HG02642 (cell line): ENCODE data around the gene ZNF22.

ENCODE experiments used
- ATAC-seq: cut with Tn5 transposase; IDR thresholded peaks from one replicate; pipeline ENCODE4 v1.9.1; 2021; ENCODE audit warnings: mild to moderate bottlenecking; ENCODE audit not compliant: unreplicated experiment, poor library complexity

The ZNF22 gene

GRCh38 chr10:44963772-44964633 lies 36.7 kb upstream of the ZNF22 start:
- ATAC-seq = peak; percentile 11

DNA sequence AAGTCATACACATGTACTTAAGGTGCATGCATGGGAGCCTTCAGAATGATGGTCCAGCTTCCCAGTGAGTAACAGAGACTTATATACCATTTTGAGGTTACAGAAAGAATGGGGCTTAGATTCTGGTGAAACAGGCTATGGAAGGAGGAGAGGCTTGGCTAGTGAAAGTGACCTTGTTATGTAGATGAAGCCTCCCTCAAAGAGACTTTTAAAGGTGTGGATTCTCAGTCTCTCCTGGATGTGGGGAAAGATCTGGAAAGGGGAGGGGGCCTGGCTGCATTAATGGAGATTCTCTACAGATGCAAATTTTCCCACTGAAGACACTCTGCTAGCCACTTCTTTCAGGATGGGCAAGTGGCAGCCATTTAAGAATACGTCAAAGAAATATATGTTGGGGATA lies 35.6 kb upstream of the ZNF22 start:
- no peak for ATAC-seq

- peak; percentile 44 for ATAC-seq
These were observed 35.0 kb upstream of the ZNF22 start for GRCh38 chr10:44965651-44966097.

DNA sequence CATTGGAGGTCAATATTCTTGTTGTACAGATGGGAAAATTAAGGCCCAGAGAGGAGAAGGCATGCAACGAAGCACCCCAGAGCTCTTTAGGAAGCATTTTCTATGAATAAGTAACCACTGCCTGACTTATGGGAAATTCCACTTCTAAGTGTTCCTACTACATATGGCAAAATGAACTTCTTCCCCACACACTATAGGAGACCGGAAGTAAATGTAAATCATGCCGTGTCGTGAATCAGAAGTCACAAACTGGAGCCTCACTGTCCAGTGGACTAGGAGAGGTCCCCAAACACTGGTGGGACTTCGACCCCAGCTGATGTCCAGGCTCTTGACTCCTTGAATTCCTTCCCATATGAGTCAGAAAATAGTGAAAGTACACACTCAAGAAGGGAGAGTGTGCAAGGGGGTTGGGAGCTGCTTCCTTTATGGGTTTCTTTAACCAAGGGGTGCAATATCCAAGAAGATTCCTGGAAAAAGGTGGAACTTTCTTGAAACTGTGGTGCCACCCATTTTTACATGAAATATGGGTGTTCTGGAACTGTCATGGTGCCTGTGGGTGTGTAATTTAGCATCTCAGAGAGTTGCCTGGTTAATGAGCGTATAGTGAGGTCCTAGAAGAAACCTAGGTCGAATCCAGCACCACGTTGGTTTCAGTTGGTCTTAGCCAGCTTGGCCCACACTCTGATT lies 34.5 kb upstream of the ZNF22 start:
- ATAC-seq = peak; percentile 30

- ATAC-seq = no peak
These were observed 33.8 kb upstream of the ZNF22 start for GRCh38 chr10:44966816-44967509.

DNA sequence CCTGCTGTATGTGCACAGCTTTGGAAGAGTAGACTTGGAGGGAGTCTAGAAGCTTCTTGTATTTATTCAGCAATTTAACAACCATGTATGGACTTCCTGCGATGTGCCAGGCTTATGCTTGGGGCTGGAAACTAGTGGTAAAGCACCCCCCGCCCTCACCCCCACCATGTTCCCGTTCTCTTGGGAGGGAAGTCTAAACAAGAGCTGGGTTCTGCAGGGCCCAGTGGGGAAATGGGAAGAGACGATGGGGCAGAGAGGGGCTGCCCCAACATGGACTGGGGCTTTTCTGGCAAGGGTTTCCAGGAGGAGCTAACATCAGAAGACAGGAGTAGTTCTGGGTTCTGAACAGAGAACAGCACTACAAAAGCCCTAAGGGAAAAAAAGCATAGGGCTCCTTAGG lies 33.1 kb upstream of the ZNF22 start:
- ATAC-seq = no peak

DNA sequence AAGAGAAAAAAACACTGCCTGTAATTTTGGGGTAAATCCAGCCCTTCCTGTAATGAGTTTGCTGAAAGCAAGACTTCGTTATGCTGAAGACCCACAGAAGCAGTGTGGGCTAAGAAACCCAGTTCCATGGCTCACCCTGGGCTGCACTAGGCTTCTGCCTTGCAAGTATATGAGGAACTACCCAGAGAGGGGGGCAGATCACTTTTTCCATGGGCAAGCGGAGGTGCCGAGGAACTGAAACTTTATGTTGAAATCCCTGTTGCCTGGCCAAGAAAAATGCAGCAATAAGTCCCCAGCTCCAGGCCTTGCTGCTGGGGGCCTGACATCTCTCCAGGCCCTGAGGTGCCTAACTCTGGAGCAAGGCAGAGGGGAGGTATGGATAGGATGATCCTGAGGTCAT lies 32.6 kb upstream of the ZNF22 start:
- no peak for ATAC-seq

DNA sequence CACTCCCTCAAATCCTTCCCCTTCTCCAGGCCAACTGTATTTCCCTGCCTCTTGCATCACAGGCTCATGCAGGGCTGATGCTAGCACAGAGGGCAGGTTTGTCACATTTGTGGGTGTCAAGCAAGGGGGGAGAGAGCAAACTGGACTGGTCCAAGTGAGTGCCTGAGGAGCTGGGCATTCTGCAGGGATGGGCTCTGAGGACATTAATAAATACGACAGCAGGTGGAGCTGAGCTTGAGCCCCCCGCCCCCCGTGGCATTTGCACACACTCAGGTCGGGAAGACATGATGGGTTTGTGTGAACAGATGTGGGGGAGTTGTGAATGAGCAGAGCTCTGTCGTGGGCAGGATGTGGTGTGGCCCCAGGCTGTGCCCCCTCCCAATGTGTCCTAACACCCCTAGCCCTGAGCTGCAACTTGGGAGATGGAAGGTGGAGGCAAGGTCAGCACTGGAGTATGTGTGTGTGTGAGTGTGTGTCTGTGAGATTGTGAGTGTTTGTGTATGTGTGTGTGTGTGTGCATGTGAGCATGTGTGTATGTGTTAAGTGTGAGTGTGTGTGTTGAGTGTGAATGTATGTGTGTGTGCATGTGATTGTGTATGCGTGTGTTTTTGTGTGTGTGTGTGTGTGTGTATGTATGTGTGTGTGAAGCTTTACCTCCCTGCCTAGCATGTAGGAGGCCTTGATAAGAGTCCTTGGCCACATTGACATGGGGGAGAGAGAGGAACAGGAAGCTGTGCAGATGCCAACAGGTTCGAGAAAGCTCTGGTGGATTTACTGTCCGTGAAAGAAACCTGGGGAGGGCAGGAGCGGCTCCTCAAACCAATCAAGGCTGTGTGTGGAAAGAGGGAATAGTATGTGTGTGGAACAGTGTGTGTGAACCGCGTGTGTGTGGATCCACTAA lies 32.0 kb upstream of the ZNF22 start:
- ATAC-seq = no peak

DNA sequence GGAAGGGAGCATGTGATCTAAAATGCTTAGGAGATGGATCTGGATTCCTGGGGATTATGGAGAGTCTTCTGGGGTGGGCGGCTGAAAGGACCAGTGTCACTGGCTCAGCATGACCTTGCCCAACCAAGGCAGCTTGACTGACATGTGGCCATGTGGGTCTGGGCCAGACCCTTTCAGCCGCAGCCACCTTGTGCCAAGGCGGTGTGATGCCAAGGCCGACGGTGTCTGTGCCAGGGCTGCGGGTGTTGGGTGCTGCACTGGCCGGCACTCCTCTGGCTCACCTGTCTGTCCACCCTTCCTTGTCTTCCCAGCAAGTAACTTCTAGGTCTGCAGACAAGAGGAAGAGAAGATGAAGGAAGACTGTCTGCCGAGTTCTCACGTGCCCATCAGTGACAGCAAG lies 30.9 kb upstream of the ZNF22 start:
- ATAC-seq = no peak

DNA sequence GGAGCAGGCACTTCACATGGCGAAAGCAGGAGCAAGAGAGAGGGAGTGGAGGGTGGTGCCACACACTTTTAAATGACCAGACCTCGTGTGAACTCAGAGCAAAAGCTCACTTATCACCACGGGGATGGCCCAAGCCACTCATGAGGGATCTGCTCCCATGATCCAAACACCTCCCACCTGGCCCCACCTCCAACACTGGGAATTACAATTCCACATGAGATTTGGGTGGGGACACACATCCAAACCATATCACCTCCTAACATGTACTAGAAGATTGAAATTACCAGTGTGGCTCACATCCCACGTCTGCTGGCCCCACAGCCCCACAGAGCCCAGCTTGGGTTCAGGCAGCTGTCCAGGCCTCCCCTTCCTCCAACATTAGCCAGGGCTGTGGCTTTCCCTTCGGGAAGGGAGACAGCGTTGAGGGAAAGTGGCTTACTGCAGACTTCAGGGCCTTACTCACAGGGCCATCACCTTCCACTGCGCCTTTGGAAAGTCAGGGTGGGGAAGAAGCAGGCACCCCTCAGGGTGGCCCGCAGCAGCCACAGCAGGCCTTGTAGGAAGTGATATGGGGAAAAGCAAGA lies 29.8 kb upstream of the ZNF22 start:
- ATAC-seq = no peak

DNA sequence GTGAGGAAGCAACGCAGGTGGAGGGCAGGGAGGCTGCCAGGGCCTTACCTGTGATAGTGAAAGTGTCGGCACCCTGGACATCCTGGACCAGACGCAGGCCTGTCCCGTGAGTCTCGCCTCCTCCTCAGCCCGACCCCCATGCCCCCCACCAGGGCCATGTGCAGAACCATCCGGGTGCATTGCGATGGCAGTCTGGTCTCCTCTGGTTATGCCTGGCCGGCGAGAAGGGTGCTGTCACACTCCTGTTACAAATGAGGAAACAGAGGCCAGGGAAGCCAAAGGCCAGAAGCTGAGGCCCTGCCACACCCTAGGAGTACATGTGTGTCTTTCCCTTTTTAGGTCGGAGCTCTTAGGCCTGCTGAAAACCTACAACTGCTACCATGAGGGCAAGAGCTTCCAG lies 29.3 kb upstream of the ZNF22 start:
- no peak for ATAC-seq

DNA sequence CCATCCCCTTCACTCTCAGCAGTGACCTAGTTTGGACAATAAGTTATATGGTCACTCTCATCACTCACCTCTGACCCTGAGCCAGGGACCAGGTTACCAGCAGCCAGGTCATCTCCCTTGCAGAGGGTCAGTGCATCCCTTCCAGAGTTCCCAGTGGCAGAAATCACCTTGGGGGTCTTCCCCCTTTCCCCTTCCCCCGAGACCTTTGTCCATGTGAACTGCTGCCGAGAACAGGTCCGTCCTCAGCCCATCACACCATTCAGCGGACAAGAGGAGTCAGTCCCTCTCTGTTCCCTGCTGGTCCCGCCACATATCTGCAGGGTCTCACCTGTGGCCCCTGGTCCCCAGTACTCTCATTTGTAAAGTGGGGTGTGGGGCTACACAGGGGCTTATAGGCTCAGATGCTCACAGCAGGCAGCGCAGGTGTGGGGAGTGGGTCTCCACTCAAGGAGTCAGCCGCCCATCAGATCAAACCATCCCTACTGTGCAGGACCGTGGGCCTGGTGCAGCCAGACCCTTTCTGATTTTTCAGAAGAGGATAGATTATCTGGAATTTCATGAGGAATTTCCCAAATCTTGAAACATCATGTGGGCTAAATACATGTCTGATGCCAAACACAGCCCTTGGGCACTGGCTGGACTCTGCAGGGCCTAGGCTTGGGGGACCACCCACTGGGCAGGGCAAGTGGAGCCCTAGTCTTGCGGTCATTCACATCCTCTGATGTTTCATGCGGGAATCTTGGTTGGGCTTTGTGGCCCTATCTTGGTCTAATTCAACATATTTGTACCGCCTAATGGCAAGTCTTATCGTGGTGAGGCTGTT lies 28.6 kb upstream of the ZNF22 start:
- no peak for ATAC-seq

- ATAC-seq = no peak
These were observed 27.8 kb upstream of the ZNF22 start for GRCh38 chr10:44972874-44973306.

- no peak for ATAC-seq
These were observed 27.2 kb upstream of the ZNF22 start for GRCh38 chr10:44973323-44974081.

GRCh38 chr10:44974082-44974627 lies 26.6 kb upstream of the ZNF22 start:
- peak; percentile 0 for ATAC-seq

- ATAC-seq = peak; percentile 63
These were observed 25.9 kb upstream of the ZNF22 start for GRCh38 chr10:44974628-44975430.
